Upper lobe of left lung (tissue), 6 donors: ENCODE measurements around the gene CYB561. TPM values are rescaled to one million over a fixed set of nuclear protein-coding genes. Genes with fewer than 3 reads are reported as not detected.

Experiments
- ATAC-seq, 2 donors: fragments of 200-7000 bp; cut with Tn5 transposase; one replicate each; pipeline ENCODE4 v1.9.1; 2022; ENCODE audit warnings: mild to moderate bottlenecking in 2 of 2, moderate library complexity in 2 of 2; ENCODE audit not compliant: low FRiP score in 2 of 2
- DNase-seq, 2 donors: peaks; one replicate each; pipeline ENCODE4 v3.0.0-alpha.2; 2019 to 2020
- H3K27ac ChIP-seq, 4 donors: fragments of 200-600 bp; sonication (generic); one replicate each; pipeline ENCODE4 v1.5.1; 2016 to 2019
- H3K27me3 ChIP-seq, 4 donors: fragments of 200-600 bp; sonication (generic); one replicate each; pipeline ENCODE4 v1.5.1; 2017 to 2019
- H3K36me3 ChIP-seq, 4 donors: fragments of 200-600 bp; sonication (generic); one replicate each; pipeline ENCODE4 v1.5.1; 2016 to 2019
- H3K4me1 ChIP-seq, 4 donors: fragments of 200-600 bp; sonication (generic); one replicate each; pipeline ENCODE4 v1.5.1; 2018 to 2019
- H3K4me3 ChIP-seq, 4 donors: fragments of 200-600 bp; sonication (generic); one replicate each; pipeline ENCODE4 v1.5.1; 2017 to 2019; ENCODE audit warnings: mild to moderate bottlenecking in 2 of 4, moderate library complexity in 1 of 4
- H3K9me3 ChIP-seq, 4 donors: fragments of 200-600 bp; sonication (generic); one replicate each; pipeline ENCODE4 v1.5.1; 2018 to 2019
- CTCF ChIP-seq, 6 experiments: fragments of 450-650 bp in 4 of 6; fragments of 200-600 bp in 2 of 6; sonication (generic) in 2 of 6; IDR thresholded peaks; one replicate each; pipeline ENCODE4 v1.5.1; 2016 to 2019; ENCODE audit warnings: antibody characterized with exemption in 6 of 6
- EP300 ChIP-seq, 4 donors: sonication (generic); formaldehyde crosslinking; IDR thresholded peaks; one replicate each; pipeline ENCODE4 v1.5.1; 2017; ENCODE audit warnings: antibody characterized with exemption in 4 of 4, control low read depth in 2 of 4
- POLR2A ChIP-seq, 4 donors: fragments of 450-650 bp; IDR thresholded peaks; one replicate each; pipeline ENCODE4 v1.5.1; 2016 to 2017; ENCODE audit warnings: antibody characterized with exemption in 4 of 4, mild to moderate bottlenecking in 2 of 4
- POLR2AphosphoS5 ChIP-seq, 2 donors: sonication (generic); formaldehyde crosslinking; IDR thresholded peaks; one replicate each; pipeline ENCODE4 v1.5.1; 2017; ENCODE audit warnings: antibody characterized with exemption in 2 of 2
- WGBS, 2 donors: methylation state at CpG; one replicate each; pipeline ENCODE4 v1.1.5; 2017 to 2018; 5-methylcytosine and 5-hydroxymethylcytosine counted together
- total RNA-seq, 6 donors: library from RNA; depleted of rRNA in 4 of 6; stranded (reverse); fragments of >200 nt in 4 of 6; gene quantifications; one replicate each; pipeline versions ENCODE4 v1.1.0 to v1.2.1, GENCODE V29; 2016 to 2021
- donor health status: DM: no; HTN: no; CAD: no; lungs with moderate emphysema.
- donor health status: DM: no; HTN: yes; CAD: no; lungs with severe emphysema.

The CYB561 gene
- total RNA-seq, 6 donors from 2014 or later: 53.7 to 124 (median 64.4) TPM

- no peaks in the 10 kb centered on the region for H3K27me3 ChIP-seq
- peaks cover 7 to 48% (median 23%) of the 10 kb centered on the region in 4 donors for H3K36me3 ChIP-seq
- no peaks in the 10 kb centered on the region for H3K9me3 ChIP-seq
- ATAC-seq: no peak
- 76 to 85% methylated on average over 2 of the region's 2 CpGs for WGBS, 2 donors
- H3K4me3 ChIP-seq: no peak overlapping the region
- H3K27ac ChIP-seq: no peak overlapping the region
- no peak for DNase-seq
- peaks cover 0 to 7% (median 1%) of the 10 kb centered on the region in 4 donors for H3K4me1 ChIP-seq
- TF ChIP-seq EP300 (IDR thresholded peaks at IDR 0.05) (no peak), CTCF (IDR thresholded peaks at IDR 0.05) (no peak), POLR2AphosphoS5 (IDR thresholded peaks at IDR 0.05) (no peak), POLR2A (IDR thresholded peaks at IDR 0.05) (no peak)
Observed at GRCh38 chr17:63419398-63419797, 26.7 kb downstream of the CYB561 start.

GRCh38 chr17:63418540-63418939 lies 27.6 kb downstream of the CYB561 start:
- Histone ChIP-seq H3K4me1 (peaks cover 0 to 3% (median 0%) of the 10 kb centered on the region in 4 donors), H3K9me3 (no peaks in the 10 kb centered on the region), H3K27ac (no peak overlapping the region), H3K4me3 (no peak overlapping the region), H3K36me3 (peaks cover 7 to 53% (median 24%) of the 10 kb centered on the region in 4 donors), H3K27me3 (no peaks in the 10 kb centered on the region)
- no peak for ATAC-seq
- WGBS, 2 donors: 86 to 89% methylated on average over 8 of the region's 8 CpGs
- TF ChIP-seq EP300 (IDR thresholded peaks at IDR 0.05) (no peak), CTCF (IDR thresholded peaks at IDR 0.05) (no peak), POLR2A (IDR thresholded peaks at IDR 0.05) (no peak), POLR2AphosphoS5 (IDR thresholded peaks at IDR 0.05) (no peak)
- no peak for DNase-seq

GRCh38 chr17:63414222-63414621 lies 31.9 kb downstream of the CYB561 start:
- TF ChIP-seq EP300 (IDR thresholded peaks at IDR 0.05) (no peak), CTCF (IDR thresholded peaks at IDR 0.05) (no peak), POLR2A (IDR thresholded peaks at IDR 0.05) (no peak), POLR2AphosphoS5 (IDR thresholded peaks at IDR 0.05) (no peak)
- WGBS, 2 donors: 88 to 96% methylated on average over 4 of the region's 4 CpGs
- Histone ChIP-seq H3K9me3 (no peaks in the 10 kb centered on the region), H3K36me3 (peaks cover 14 to 59% (median 25%) of the 10 kb centered on the region in 4 donors), H3K4me1 (no peaks in the 10 kb centered on the region), H3K4me3 (no peak overlapping the region), H3K27ac (no peak overlapping the region), H3K27me3 (no peaks in the 10 kb centered on the region)
- no peak for DNase-seq
- no peak for ATAC-seq

GRCh38 chr17:63413128-63413527 lies 33.0 kb downstream of the CYB561 start:
- H3K36me3 ChIP-seq: peaks cover 7 to 52% (median 23%) of the 10 kb centered on the region in 4 donors
- no peaks in the 10 kb centered on the region for H3K27me3 ChIP-seq
- H3K9me3 ChIP-seq: no peaks in the 10 kb centered on the region
- no peaks in the 10 kb centered on the region for H3K4me1 ChIP-seq
- 95 to 97% methylated on average over 3 of the region's 3 CpGs for WGBS, 2 donors
- ATAC-seq (no peak), DNase-seq (no peak)
- H3K4me3 ChIP-seq: no peak overlapping the region
- H3K27ac ChIP-seq: no peak overlapping the region
- no peak for TF ChIP-seq POLR2AphosphoS5 (IDR thresholded peaks at IDR 0.05)
- no peak for TF ChIP-seq POLR2A (IDR thresholded peaks at IDR 0.05)
- no peak for TF ChIP-seq CTCF (IDR thresholded peaks at IDR 0.05)
- no peak for TF ChIP-seq EP300 (IDR thresholded peaks at IDR 0.05)

GRCh38 chr17:63412234-63412633 lies 33.9 kb downstream of the CYB561 start:
- TF ChIP-seq POLR2A (IDR thresholded peaks at IDR 0.05): no peak
- no peak for TF ChIP-seq POLR2AphosphoS5 (IDR thresholded peaks at IDR 0.05)
- no peak for TF ChIP-seq EP300 (IDR thresholded peaks at IDR 0.05)
- no peak for TF ChIP-seq CTCF (IDR thresholded peaks at IDR 0.05)
- H3K27me3 ChIP-seq: no peaks in the 10 kb centered on the region
- DNase-seq (no peak), ATAC-seq (no peak)
- H3K9me3 ChIP-seq: no peaks in the 10 kb centered on the region
- H3K27ac ChIP-seq: no peak overlapping the region
- 82 to 87% methylated on average over 6 of the region's 6 CpGs for WGBS, 2 donors
- H3K4me1 ChIP-seq: no peaks in the 10 kb centered on the region
- peaks cover 7 to 47% (median 22%) of the 10 kb centered on the region in 4 donors for H3K36me3 ChIP-seq
- no peak overlapping the region for H3K4me3 ChIP-seq
